PC-9 (cell line): Measurements from ENCODE around the gene KIZ. TPM values are rescaled to one million over a fixed set of nuclear protein-coding genes. Genes with fewer than 3 reads are reported as not detected.

ENCODE experiments used
- BruUV-seq: library from RNA; stranded (reverse); fragments of 400-500 nt; replicated peaks from 2 replicates; lab custom pipeline; 2021; lab: Mats Ljungman, UMichigan
- CTCF ChIA-PET: fragments of 300-600 bp; sonication (Branson Sonifier 250); formaldehyde crosslinking; loops from one replicate; lab custom pipeline; 2022; ENCODE audit warnings: antibody characterized with exemption; lab: Charles Lee
- POLR2A ChIA-PET: fragments of 300-600 bp; sonication (Branson Sonifier 250); formaldehyde crosslinking; loops from one replicate; lab custom pipeline; 2022; ENCODE audit warnings: antibody characterized with exemption; ENCODE audit not compliant: unreplicated experiment; lab: Charles Lee
- DNase-seq, 2 experiments: peaks; one replicate each; pipeline versions ENCODE4 v3.0.0 to v3.0.0-alpha.2; 2015 to 2022; ENCODE audit warnings: mixed read lengths in 1 of 2
- H2AFZ ChIP-seq: fragments of 200-600 bp; sonication (generic); 2 replicates; pipeline ENCODE4 v1.8.1; 2017; ENCODE audit warnings: antibody characterized with exemption
- H3F3A ChIP-seq: fragments of 200-600 bp; sonication (generic); 2 replicates; pipeline ENCODE4 v1.8.1; 2017; ENCODE audit warnings: antibody characterized with exemption, mild to moderate bottlenecking, low read depth; ENCODE audit not compliant: insufficient read depth
- H3K27ac ChIP-seq: fragments of 200-600 bp; sonication (generic); 2 replicates; pipeline ENCODE4 v1.6.1; 2016; ENCODE audit warnings: mixed run types
- H3K27me3 ChIP-seq: fragments of 200-600 bp; sonication (generic); 2 replicates; pipeline ENCODE4 v1.6.1; 2016; ENCODE audit warnings: low read depth, mixed run types; ENCODE audit not compliant: insufficient read depth
- H3K36me3 ChIP-seq: fragments of 200-600 bp; sonication (generic); 2 replicates; pipeline ENCODE4 v1.6.1; 2016; ENCODE audit warnings: low read depth, mixed run types
- H3K4me1 ChIP-seq: fragments of 200-600 bp; sonication (generic); replicated peaks from 2 replicates; pipeline ENCODE4 v1.6.1; 2016; ENCODE audit warnings: mixed run types; ENCODE audit not compliant: insufficient read depth
- H3K4me2 ChIP-seq: fragments of 200-600 bp; sonication (generic); 2 replicates; pipeline ENCODE4 v1.6.1; 2017; ENCODE audit warnings: mixed run types
- H3K4me3 ChIP-seq: fragments of 200-600 bp; sonication (generic); 2 replicates; pipeline ENCODE4 v1.6.1; 2016; ENCODE audit warnings: mixed run types
- H3K79me2 ChIP-seq: fragments of 200-600 bp; sonication (generic); 2 replicates; pipeline ENCODE4 v1.6.1; 2017; ENCODE audit warnings: low read depth, mixed run types
- H3K9me2 ChIP-seq: fragments of 200-600 bp; sonication (generic); 2 replicates; pipeline ENCODE4 v1.8.1; 2017; ENCODE audit warnings: mild to moderate bottlenecking; ENCODE audit not compliant: insufficient read depth
- H3K9me3 ChIP-seq: fragments of 200-600 bp; sonication (generic); 2 replicates; pipeline ENCODE4 v1.8.1; 2016; ENCODE audit warnings: low read depth; ENCODE audit not compliant: insufficient read depth
- H4K20me1 ChIP-seq: fragments of 200-600 bp; sonication (generic); 2 replicates; pipeline ENCODE4 v1.8.1; 2017; ENCODE audit not compliant: insufficient read depth
- EZH2 ChIP-seq: fragments of 200-600 bp; sonication (generic); IDR thresholded peaks from 2 replicates; pipeline ENCODE4 v1.8.0; 2017; ENCODE audit warnings: antibody characterized with exemption, low read depth
- intact Hi-C: fragments of 100-400 bp; cut with micrococcal nuclease; formaldehyde crosslinking; loops from one replicate; pipeline ENCODE4 v1.10.0; 2022; ENCODE audit not compliant: unreplicated experiment
- total RNA-seq: library from RNA; stranded (reverse); gene quantifications from 2 replicates; pipeline ENCODE4 v1.2.3, GENCODE V29; 2021
- TF ChIP-seq, protein P1 (sequence below): fragments of 200-600 bp; sonication (generic); conservative IDR thresholded peaks from 2 replicates; pipeline ENCODE4 v1.6.1; 2017; ENCODE audit warnings: mixed run types, antibody characterized with exemption, mild to moderate bottlenecking, moderate library complexity

The KIZ gene
- total RNA-seq, 1 experiment from 2014 or later: 21.5 TPM

DNA sequence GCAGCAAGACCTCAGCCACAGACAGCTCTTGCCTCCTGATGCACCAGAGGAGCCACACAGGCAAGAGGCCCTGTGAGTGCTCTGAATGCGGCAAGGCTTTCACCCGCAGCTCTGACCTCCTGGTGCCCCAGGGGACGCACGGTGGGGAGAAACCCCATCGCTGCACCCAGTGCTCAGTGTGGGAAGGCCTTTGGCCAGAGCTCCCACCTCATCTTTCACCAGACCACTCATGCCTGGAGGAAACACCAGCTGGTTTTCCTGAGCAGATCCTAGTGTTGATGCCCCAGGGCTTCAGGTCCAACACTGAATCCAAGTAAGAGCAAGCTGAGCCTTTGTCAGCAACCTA is 140.3 kb downstream of the KIZ start:
- Histone ChIP-seq H3K4me3 (no peak overlapping the region), H3K9me3 (peaks cover 5% of the 10 kb centered on the region; the same call in 1 of the 2 replicates), H3K27ac (no peak overlapping the region), H3K4me2 (no peak overlapping the region), H3K27me3 (peaks cover 70% of the 10 kb centered on the region), H4K20me1 (no peaks in the 10 kb centered on the region), H3K4me1 (no peaks in the 10 kb centered on the region), H3K79me2 (no peaks in the 10 kb centered on the region), H3K36me3 (no peaks in the 10 kb centered on the region), H3K9me2 (no peaks in the 10 kb centered on the region), H2AFZ (no peak overlapping the region), H3F3A (no peaks in the 10 kb centered on the region)
- ChIA-PET POLR2A (no interaction called here), CTCF (no interaction called here)
- TF ChIP-seq EZH2: no peak
- TF ChIP-seq, protein P1, sequence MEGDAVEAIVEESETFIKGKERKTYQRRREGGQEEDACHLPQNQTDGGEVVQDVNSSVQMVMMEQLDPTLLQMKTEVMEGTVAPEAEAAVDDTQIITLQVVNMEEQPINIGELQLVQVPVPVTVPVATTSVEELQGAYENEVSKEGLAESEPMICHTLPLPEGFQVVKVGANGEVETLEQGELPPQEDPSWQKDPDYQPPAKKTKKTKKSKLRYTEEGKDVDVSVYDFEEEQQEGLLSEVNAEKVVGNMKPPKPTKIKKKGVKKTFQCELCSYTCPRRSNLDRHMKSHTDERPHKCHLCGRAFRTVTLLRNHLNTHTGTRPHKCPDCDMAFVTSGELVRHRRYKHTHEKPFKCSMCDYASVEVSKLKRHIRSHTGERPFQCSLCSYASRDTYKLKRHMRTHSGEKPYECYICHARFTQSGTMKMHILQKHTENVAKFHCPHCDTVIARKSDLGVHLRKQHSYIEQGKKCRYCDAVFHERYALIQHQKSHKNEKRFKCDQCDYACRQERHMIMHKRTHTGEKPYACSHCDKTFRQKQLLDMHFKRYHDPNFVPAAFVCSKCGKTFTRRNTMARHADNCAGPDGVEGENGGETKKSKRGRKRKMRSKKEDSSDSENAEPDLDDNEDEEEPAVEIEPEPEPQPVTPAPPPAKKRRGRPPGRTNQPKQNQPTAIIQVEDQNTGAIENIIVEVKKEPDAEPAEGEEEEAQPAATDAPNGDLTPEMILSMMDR: no peak
- intact Hi-C loops: no loop called here
- BruUV-seq: no TSS peak
- DNase-seq: no peak

DNA sequence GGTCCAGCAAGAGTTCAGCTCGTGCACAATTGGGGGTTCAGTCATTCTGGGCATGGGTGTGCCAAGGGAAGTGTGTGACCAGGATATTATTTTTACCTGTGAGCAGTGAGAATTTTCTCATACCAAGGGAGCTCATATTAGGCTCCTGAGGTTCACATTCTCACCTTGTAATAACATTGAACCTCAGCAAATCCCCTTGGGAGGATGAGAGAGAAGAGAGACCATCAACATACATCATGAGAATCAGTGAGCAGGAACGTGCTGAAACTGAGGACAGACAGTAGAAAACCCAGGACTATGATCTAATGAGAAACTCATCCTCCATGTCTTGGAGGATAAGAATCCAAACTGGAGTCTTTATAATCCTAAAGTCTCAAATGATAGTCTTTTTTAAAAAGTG is 143.9 kb downstream of the KIZ start:
- Histone ChIP-seq H3K9me3 (peaks cover 5% of the 10 kb centered on the region; the same call in 1 of the 2 replicates), H3K4me1 (no peaks in the 10 kb centered on the region), H3K27ac (no peak overlapping the region), H3K9me2 (no peaks in the 10 kb centered on the region), H3K27me3 (peaks cover 76% of the 10 kb centered on the region), H4K20me1 (no peaks in the 10 kb centered on the region), H3K4me3 (no peak overlapping the region), H2AFZ (no peak overlapping the region), H3F3A (no peaks in the 10 kb centered on the region), H3K36me3 (no peaks in the 10 kb centered on the region), H3K79me2 (no peaks in the 10 kb centered on the region), H3K4me2 (no peak overlapping the region)
- ChIA-PET CTCF (no interaction called here), POLR2A (no interaction called here)
- DNase-seq: no peak
- TF ChIP-seq, protein P1: no peak
- TF ChIP-seq EZH2: no peak
- intact Hi-C loops: no loop called here
- BruUV-seq: no TSS peak

DNA sequence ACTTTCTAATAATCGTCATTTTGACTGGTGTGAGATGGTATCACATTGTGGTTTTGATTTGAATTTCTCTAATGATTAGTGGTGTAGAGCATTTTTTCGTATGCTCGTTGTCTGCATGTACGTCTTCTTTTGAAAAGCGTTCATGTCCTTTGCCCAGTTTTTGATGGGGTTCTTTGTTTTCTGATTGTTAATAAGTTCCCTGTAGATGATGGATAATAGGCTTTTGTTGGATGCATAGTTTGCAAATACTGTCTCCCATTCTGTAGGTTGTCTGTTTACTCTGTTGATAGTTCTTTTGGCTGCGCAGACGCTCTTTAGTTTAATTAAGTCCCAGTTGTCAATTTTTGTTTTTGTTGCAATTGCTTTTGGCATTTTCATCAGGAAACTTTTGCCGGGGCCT is 144.9 kb downstream of the KIZ start:
- BruUV-seq: no TSS peak
- H3K9me2 ChIP-seq: no peaks in the 10 kb centered on the region

More for the DNA sequence above, 144.9 kb downstream of the KIZ start:
- Histone ChIP-seq H4K20me1 (no peaks in the 10 kb centered on the region), H3K27ac (no peak overlapping the region), H3K4me3 (no peak overlapping the region), H3K27me3 (peaks cover 66% of the 10 kb centered on the region), H3K4me1 (no peaks in the 10 kb centered on the region), H3K4me2 (no peak overlapping the region), H2AFZ (no peak overlapping the region), H3K36me3 (no peaks in the 10 kb centered on the region), H3K79me2 (no peaks in the 10 kb centered on the region), H3K9me3 (peaks cover 5% of the 10 kb centered on the region; the same call in 1 of the 2 replicates), H3F3A (no peaks in the 10 kb centered on the region)
- intact Hi-C loops: no loop called here
- POLR2A ChIA-PET: no interaction called here
- TF ChIP-seq, protein P1: no peak
- no peak for TF ChIP-seq EZH2
- no peak for DNase-seq
- CTCF ChIA-PET: no interaction called here
